Stimulated activated CD4-positive, alpha-beta T cell treated with anti-CD3 and anti-CD28 coated beads, Interleukin-4, amount 100 ng/mL, for 1 hour (primary cell): ENCODE results near the gene U2AF2.
A peak's percentile ranks its signal among the peaks of the same experiment; 100 is the strongest.

ENCODE experiments used
- DNase-seq: peaks from one replicate; pipeline ENCODE4 v3.0.0-alpha.2; 2020

U2AF2 gene

GRCh38 chr19:55654868-55655647 is at the start of gene U2AF2:
Gene U2AF2, plus strand, starts transcription at chr19:55655035. Its CDS starts 70 bp downstream, at chr19:55655105.
- peak; percentile 97 for DNase-seq

- DNase-seq, result peak; percentile 99
Measured at GRCh38 chr19:55605207-55605636, 49.6 kb upstream of the U2AF2 start.

GRCh38 chr19:55605637-55606470 is 49.0 kb upstream of the U2AF2 start, which contains the start of gene ZNF865:
Gene ZNF865, plus strand, starts transcription at chr19:55605647. Its CDS starts 7,972 bp downstream, at chr19:55613619.
- DNase-seq, result peak; percentile 71

GRCh38 chr19:55606471-55606787 is 48.4 kb upstream of the U2AF2 start:
- DNase-seq, result no peak

- no peak for DNase-seq
Measured at GRCh38 chr19:55606817-55607216, 48.0 kb upstream of the U2AF2 start.

DNA sequence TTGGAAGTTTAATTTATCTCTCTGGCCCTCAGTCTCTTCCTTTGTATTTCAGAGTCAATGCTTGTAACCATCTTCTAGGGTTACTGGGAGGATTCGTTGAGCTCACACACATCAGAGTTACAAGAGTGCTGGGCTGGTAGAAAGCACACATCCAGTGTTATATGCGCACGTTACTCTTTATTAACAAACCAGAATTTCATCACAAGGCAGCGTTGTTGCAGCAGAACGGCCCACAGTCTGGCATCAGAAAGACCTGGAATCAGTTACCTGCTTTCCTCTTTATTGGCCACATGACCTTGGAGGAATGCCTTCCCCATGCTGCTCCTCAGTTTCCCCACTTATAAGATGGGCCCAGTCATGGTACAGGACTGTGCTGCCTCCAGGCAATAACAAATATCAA is 45.5 kb upstream of the U2AF2 start:
- no peak for DNase-seq

- DNase-seq, result no peak
Measured at GRCh38 chr19:55611300-55611982, 43.4 kb upstream of the U2AF2 start.

- no peak for DNase-seq
Measured at GRCh38 chr19:55611983-55612645, 42.7 kb upstream of the U2AF2 start.

DNA sequence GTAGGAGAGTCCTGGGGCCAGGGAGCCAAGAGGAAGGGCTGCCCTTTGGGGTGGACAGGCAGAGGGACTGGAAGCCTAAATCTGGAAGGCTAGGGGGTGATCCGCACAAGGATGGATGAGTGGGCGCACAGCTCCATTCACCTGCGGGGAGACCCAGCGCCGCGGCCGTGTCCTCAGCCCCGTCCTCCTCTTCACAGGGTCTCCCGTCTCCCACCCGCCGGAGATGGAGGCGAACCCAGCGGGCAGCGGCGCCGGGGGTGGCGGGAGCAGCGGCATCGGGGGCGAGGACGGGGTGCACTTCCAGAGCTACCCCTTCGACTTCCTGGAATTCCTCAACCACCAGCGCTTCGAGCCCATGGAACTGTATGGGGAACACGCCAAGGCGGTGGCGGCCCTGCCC is 41.4 kb upstream of the U2AF2 start:
- DNase-seq, result no peak

DNA sequence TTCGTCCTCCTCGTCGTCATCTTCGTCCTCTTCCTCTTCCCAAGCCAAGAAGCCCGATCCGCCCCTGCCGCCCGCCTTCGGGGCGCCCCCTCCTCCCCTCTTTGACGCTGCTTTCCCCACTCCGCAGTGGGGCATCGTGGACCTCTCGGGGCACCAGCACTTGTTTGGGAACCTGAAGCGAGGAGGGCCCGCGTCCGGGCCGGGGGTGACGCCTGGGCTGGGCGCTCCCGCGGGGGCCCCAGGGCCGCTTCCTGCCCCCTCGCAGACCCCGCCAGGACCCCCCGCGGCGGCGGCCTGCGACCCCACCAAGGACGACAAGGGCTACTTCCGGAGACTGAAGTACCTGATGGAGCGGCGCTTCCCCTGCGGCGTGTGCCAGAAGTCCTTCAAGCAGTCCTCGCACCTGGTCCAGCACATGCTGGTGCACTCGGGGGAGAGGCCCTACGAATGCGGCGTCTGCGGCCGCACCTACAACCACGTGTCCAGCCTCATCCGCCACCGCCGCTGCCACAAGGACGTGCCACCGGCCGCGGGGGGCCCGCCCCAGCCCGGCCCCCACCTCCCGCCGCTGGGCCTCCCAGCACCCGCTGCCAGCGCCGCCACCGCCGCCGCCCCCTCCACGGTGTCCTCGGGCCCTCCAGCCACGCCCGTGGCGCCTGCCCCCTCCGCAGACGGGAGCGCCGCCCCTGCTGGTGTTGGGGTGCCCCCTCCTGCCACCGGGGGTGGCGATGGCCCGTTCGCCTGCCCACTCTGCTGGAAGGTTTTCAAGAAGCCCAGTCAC is 40.7 kb upstream of the U2AF2 start:
- DNase-seq, result no peak

DNA sequence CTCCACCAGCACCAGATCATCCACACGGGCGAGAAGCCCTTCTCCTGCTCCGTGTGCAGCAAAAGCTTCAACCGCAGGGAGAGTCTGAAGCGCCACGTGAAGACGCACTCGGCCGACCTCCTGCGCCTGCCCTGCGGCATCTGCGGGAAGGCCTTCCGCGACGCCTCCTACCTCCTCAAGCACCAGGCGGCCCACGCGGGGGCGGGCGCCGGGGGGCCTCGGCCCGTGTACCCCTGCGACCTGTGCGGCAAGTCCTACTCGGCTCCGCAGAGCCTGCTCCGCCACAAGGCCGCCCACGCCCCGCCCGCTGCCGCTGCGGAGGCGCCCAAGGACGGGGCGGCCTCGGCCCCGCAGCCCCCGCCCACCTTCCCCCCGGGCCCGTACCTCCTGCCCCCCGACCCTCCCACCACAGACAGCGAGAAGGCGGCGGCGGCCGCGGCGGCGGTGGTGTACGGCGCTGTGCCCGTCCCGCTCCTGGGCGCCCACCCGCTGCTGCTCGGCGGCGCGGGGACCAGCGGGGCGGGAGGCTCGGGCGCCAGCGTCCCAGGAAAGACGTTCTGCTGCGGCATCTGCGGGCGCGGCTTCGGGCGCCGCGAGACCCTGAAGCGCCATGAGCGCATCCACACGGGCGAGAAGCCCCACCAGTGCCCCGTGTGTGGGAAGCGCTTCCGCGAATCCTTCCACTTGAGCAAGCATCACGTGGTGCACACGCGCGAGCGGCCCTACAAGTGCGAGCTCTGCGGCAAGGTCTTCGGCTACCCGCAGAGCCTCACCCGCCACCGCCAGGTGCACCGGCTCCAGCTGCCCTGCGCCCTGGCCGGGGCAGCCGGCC is 39.9 kb upstream of the U2AF2 start:
- no peak for DNase-seq

- no peak for DNase-seq
Measured at GRCh38 chr19:55615543-55616394, 39.1 kb upstream of the U2AF2 start.

DNA sequence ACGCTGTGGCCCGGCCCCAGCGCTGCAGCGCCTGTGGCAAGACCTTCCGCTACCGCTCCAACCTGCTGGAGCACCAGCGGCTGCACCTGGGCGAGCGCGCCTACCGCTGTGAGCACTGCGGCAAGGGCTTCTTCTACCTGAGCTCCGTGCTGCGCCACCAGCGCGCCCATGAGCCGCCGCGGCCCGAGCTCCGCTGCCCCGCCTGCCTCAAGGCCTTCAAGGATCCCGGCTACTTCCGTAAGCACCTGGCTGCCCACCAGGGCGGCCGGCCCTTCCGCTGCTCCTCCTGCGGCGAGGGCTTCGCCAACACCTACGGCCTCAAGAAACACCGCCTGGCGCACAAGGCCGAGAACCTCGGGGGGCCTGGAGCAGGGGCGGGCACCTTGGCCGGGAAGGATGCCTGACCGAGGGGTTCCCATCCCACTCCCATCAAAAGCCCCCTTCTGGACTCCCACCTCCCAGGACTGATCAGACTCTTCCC is 38.4 kb upstream of the U2AF2 start:
- no peak for DNase-seq

DNA sequence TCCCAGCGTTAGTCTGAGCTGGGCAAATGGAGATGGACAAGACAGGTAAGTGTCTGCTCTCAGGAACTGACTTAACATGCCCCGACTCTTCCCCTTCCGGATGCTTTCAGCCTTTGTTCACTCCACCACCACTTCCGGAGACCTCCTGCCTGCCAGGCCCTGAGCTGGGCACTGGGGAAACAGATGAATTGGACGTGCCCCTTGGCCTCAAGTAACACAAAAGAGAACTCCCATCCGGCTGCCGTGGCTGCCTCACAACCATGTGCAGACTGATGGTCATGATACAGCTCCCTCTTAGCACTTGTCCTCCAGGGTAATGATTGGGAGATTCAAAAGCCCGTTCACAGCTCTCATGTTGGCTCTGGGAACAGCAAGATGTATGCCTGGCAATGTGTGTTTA is 37.4 kb upstream of the U2AF2 start:
- DNase-seq, result no peak

DNA sequence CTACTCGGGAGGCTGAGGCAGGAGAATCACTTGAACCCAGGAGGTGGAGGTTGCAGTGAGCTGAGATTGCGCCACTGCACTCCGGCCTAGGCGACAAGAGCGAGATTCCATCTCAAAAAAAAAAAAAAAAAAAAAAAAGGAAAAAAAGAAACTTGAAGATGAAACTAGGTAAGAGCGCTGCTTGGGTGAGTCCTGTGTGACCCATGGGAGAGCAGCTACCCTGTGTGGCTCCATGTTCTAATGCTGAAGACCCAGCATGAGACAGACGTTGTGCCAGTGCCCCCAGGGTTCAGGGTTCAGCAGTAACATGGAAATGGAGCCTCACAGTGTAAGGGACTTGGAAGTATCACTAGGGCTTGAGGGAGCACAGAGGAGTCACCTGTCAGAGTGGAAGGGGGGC is 36.4 kb upstream of the U2AF2 start:
- no peak for DNase-seq

GRCh38 chr19:55619286-55619685 is 35.5 kb upstream of the U2AF2 start:
- no peak for DNase-seq

GRCh38 chr19:55620410-55621204 is 34.2 kb upstream of the U2AF2 start:
- no peak for DNase-seq

DNA sequence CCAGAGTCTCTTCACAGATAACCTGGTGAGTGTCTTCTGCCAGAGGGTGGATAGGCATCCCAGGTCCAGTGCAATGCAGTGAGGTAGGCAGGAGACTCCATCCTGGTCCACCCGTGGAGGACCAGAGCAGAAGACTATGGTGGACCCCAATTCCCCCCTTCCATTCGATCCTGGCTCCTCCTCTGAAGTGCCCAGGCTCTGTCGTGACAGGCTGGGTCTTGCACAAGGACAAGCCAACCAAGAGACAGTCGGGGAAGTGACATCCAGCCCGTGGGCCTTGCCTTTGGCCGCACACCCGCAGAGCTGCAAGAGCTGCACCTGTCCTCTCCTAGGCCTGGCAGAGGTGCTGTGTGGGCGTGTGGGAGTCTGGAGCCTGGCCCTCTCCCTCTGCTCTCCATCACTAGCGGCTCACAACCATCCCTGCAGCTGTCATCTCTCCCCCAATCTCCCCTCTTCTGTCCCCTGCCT is 33.6 kb upstream of the U2AF2 start:
- DNase-seq, result no peak

- DNase-seq, result no peak
Measured at GRCh38 chr19:55621673-55622231, 33.1 kb upstream of the U2AF2 start.
